ENCODE results near the gene FBRSL1. TPM values are rescaled to one million over a fixed set of nuclear protein-coding genes. Genes with fewer than 3 reads are reported as not detected.

Gene FBRSL1
- polyA plus RNA-seq, 1 of the 3 experiments (the other 2 are of a cell fraction) = 5.5 TPM

DNA sequence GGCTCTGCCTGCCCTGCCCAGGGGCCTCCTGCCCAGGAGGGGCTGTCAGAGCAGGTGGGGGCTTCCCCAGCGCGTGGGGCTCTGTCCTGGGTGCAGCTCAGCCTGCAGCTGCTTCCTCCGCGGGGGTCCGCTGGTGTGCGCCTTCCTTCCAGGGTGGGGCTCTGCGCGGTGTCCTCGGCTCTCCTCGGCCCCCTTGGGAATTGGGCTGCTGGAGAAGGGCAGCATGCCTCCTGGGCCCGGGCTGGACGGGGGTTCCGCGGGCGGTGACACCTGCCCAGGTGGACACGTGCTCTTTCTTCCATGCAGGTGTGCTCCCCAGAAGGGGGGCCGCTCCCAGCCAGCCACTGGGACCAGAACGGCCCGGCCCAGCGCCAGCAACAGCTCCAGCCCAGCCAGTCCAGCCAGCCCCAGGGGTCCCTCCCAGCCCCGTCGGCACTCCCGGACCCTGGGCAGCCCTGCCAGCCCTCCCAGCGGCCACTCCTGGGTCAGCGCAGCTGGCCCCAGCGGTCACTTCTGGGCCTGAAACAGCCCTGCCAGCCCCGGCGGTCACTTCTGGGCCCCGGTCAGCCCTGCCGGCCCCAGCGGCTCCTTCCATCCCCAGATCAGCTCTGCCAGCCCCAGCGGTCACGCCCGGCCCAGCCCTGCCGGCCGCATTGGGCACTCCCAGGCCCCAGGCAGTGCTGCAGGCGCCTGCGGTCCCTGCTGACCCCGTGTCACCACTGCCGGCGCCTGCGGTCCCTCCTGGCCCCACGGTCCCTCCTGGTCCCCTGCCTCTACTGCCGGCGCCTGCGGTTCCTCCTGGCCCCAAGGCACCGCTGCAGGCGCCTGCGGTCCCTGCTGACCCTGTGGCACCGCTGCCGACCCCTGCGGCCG, 19.1 kb downstream of the FBRSL1 start:
- H3K4me1 ChIP-seq (ENCODE audit: control insufficient read depth in 1 of 2, insufficient read depth in 2 of 2, low read depth in 1 of 2, low read length in 1 of 2) = peaks cover 8 to 23% of the 10 kb centered on the region in 2 experiments; a peak in 2 of 4 replicates
- no peak overlapping the region for H3K4me2 ChIP-seq
- peaks cover 59% of the 10 kb centered on the region for H4K20me1 ChIP-seq (ENCODE audit: insufficient read depth)
- H3K27ac ChIP-seq (ENCODE audit: low read depth in 2 of 2, low read length in 1 of 2) = no peak overlapping the region
- H3K36me3 ChIP-seq (replicated peaks in 1 of 2; ENCODE audit: control insufficient read depth in 1 of 2, insufficient read depth in 2 of 2, low read length in 1 of 2) = peaks cover 0 to 5% of the 10 kb centered on the region in 2 experiments
- no peaks in the 10 kb centered on the region for H3F3A ChIP-seq (replicated peaks; ENCODE audit: insufficient read depth)
- 98% methylated on average over 11 of the region's 53 CpGs for WGBS (ENCODE audit: low lambda C conversion rate)
- H3K9me3 ChIP-seq = no peaks in the 10 kb centered on the region
- no peaks in the 10 kb centered on the region for H3K9me2 ChIP-seq
- H3K79me2 ChIP-seq (ENCODE audit: insufficient read depth) = peaks cover 23% of the 10 kb centered on the region
- DNase-seq = no peak
- TF ChIP-seq, protein P1, sequence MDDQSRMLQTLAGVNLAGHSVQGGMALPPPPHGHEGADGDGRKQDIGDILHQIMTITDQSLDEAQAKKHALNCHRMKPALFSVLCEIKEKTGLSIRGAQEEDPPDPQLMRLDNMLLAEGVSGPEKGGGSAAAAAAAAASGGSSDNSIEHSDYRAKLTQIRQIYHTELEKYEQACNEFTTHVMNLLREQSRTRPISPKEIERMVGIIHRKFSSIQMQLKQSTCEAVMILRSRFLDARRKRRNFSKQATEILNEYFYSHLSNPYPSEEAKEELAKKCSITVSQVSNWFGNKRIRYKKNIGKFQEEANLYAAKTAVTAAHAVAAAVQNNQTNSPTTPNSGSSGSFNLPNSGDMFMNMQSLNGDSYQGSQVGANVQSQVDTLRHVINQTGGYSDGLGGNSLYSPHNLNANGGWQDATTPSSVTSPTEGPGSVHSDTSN (IDR thresholded peaks at IDR 0.05) = no peak
- TF ChIP-seq RXRA (IDR thresholded peaks at IDR 0.05; ENCODE audit: borderline replicate concordance, low read depth) (no peak), RCOR1 (IDR thresholded peaks at IDR 0.05; ENCODE audit: low read length) (no peak), TEAD4 (IDR thresholded peaks at IDR 0.05; ENCODE audit: borderline replicate concordance, insufficient read depth) (no peak), MEF2A (IDR thresholded peaks at IDR 0.05; ENCODE audit: borderline replicate concordance, low read depth) (no peak), EP300 (IDR thresholded peaks at IDR 0.05; ENCODE audit: borderline replicate concordance in 1 of 2, low read depth in 1 of 2, low read length in 1 of 2) (no peak), SIN3A (IDR thresholded peaks at IDR 0.05; ENCODE audit: borderline replicate concordance, low read depth, low read length) (no peak), YY1 (IDR thresholded peaks at IDR 0.05; ENCODE audit: low read depth) (no peak), EZH2phosphoT487 (IDR thresholded peaks at IDR 0.05; ENCODE audit: borderline replicate concordance, low read depth) (no peak), FOXJ3 (CRISPR knock-in tag; IDR thresholded peaks at IDR 0.05) (no peak), MXI1 (IDR thresholded peaks at IDR 0.05; ENCODE audit: low read depth, low read length) (no peak), POLR2AphosphoS5 (IDR thresholded peaks at IDR 0.05; ENCODE audit: low read depth, low read length) (no peak), FOXM1 (IDR thresholded peaks at IDR 0.05; ENCODE audit: low read depth) (no peak)
- TF ChIP-seq, protein P2, sequence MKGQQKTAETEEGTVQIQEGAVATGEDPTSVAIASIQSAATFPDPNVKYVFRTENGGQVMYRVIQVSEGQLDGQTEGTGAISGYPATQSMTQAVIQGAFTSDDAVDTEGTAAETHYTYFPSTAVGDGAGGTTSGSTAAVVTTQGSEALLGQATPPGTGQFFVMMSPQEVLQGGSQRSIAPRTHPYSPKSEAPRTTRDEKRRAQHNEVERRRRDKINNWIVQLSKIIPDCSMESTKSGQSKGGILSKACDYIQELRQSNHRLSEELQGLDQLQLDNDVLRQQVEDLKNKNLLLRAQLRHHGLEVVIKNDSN (IDR thresholded peaks at IDR 0.05; ENCODE audit: borderline replicate concordance, low read depth) = no peak
- CTCF ChIA-PET = interaction anchor here (1.0 kb wide), 1 partner anchor 15 kb away, joined by 3 read pairs; no protein-coding TSS in a partner anchor
- H3K27me3 ChIP-seq (ENCODE audit: insufficient read depth) = no peaks in the 10 kb centered on the region
- H3K9ac ChIP-seq = no peak overlapping the region
- H2AFZ ChIP-seq (ENCODE audit: low read depth) = no peak overlapping the region
- POLR2A ChIA-PET = no interaction called here
- no peak overlapping the region for H3K4me3 ChIP-seq (ENCODE audit: low read depth in 2 of 2, low read length in 1 of 2)

DNA sequence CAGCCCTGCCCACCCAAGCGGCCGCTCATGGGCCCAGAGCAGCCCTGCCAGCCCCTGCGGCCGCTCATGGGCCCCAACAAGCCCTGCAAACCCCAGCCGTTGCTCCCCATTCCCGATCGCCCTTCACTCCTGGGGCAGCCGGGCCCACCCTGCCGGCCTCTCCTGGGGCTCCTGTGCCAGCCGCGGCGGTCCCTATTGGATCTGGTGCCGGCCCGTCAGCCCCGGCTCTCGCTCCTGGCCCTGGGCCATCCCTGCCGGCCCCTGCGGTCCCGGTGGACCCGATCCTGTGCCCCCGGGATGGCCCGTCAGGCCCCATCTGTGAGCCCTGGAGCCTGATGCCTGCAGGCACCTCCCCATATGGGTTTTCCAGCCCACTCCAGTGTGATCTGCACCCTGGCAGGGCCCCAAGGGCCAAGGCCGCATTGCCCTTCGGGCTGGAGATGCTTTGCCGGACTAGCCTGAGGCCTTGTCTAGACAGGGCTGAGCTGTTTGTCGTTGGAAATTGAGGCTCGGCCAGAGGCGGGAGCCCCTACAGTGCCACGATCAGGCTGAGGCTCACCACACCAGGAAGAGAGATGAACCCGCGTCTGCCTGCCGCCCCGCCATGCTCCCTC, 20.3 kb downstream of the FBRSL1 start:
- Histone ChIP-seq H3F3A (replicated peaks; ENCODE audit: insufficient read depth) (no peaks in the 10 kb centered on the region), H3K4me2 (no peak overlapping the region), H2AFZ (ENCODE audit: low read depth) (no peak overlapping the region), H3K79me2 (ENCODE audit: insufficient read depth) (peaks cover 12% of the 10 kb centered on the region; the same call in 1 of the 2 replicates), H3K27me3 (ENCODE audit: insufficient read depth) (no peaks in the 10 kb centered on the region), H3K9me2 (no peaks in the 10 kb centered on the region), H3K36me3 (replicated peaks in 1 of 2; ENCODE audit: control insufficient read depth in 1 of 2, insufficient read depth in 2 of 2, low read length in 1 of 2) (peaks cover 0 to 5% of the 10 kb centered on the region in 2 experiments), H3K27ac (ENCODE audit: low read depth in 2 of 2, low read length in 1 of 2) (no peak overlapping the region), H3K4me1 (ENCODE audit: control insufficient read depth in 1 of 2, insufficient read depth in 2 of 2, low read depth in 1 of 2, low read length in 1 of 2) (peaks cover 8 to 20% of the 10 kb centered on the region in 2 experiments; a peak in 2 of 4 replicates), H3K9ac (no peak overlapping the region), H3K9me3 (no peaks in the 10 kb centered on the region), H4K20me1 (ENCODE audit: insufficient read depth) (peaks cover 48% of the 10 kb centered on the region), H3K4me3 (ENCODE audit: low read depth in 2 of 2, low read length in 1 of 2) (no peak overlapping the region)
- DNase-seq = no peak
- POLR2A ChIA-PET = no interaction called here
- CTCF ChIA-PET = no interaction called here
- WGBS (ENCODE audit: low lambda C conversion rate) = 95% methylated on average over 23 of the region's 33 CpGs
- TF ChIP-seq, protein P3, sequence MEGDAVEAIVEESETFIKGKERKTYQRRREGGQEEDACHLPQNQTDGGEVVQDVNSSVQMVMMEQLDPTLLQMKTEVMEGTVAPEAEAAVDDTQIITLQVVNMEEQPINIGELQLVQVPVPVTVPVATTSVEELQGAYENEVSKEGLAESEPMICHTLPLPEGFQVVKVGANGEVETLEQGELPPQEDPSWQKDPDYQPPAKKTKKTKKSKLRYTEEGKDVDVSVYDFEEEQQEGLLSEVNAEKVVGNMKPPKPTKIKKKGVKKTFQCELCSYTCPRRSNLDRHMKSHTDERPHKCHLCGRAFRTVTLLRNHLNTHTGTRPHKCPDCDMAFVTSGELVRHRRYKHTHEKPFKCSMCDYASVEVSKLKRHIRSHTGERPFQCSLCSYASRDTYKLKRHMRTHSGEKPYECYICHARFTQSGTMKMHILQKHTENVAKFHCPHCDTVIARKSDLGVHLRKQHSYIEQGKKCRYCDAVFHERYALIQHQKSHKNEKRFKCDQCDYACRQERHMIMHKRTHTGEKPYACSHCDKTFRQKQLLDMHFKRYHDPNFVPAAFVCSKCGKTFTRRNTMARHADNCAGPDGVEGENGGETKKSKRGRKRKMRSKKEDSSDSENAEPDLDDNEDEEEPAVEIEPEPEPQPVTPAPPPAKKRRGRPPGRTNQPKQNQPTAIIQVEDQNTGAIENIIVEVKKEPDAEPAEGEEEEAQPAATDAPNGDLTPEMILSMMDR (IDR thresholded peaks at IDR 0.05) = no peak
- no peak for TF ChIP-seq RFX5 (IDR thresholded peaks at IDR 0.05; ENCODE audit: low read length)
- TF ChIP-seq GATA2 (CRISPR knock-in tag; IDR thresholded peaks at IDR 0.05) = no peak
- TF ChIP-seq, protein P4, sequence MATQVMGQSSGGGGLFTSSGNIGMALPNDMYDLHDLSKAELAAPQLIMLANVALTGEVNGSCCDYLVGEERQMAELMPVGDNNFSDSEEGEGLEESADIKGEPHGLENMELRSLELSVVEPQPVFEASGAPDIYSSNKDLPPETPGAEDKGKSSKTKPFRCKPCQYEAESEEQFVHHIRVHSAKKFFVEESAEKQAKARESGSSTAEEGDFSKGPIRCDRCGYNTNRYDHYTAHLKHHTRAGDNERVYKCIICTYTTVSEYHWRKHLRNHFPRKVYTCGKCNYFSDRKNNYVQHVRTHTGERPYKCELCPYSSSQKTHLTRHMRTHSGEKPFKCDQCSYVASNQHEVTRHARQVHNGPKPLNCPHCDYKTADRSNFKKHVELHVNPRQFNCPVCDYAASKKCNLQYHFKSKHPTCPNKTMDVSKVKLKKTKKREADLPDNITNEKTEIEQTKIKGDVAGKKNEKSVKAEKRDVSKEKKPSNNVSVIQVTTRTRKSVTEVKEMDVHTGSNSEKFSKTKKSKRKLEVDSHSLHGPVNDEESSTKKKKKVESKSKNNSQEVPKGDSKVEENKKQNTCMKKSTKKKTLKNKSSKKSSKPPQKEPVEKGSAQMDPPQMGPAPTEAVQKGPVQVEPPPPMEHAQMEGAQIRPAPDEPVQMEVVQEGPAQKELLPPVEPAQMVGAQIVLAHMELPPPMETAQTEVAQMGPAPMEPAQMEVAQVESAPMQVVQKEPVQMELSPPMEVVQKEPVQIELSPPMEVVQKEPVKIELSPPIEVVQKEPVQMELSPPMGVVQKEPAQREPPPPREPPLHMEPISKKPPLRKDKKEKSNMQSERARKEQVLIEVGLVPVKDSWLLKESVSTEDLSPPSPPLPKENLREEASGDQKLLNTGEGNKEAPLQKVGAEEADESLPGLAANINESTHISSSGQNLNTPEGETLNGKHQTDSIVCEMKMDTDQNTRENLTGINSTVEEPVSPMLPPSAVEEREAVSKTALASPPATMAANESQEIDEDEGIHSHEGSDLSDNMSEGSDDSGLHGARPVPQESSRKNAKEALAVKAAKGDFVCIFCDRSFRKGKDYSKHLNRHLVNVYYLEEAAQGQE (IDR thresholded peaks at IDR 0.05; ENCODE audit: low read depth, low read length) = no peak
- no peak for TF ChIP-seq YY1 (IDR thresholded peaks at IDR 0.05; ENCODE audit: low read depth)
- no peak for TF ChIP-seq EP300 (IDR thresholded peaks at IDR 0.05; ENCODE audit: borderline replicate concordance in 1 of 2, low read depth in 1 of 2, low read length in 1 of 2)
- TF ChIP-seq TCF12 (IDR thresholded peaks at IDR 0.05) = no peak

Measured in SK-N-SH (cell line).